Effector memory CD8-positive, alpha-beta T cell (primary cell): ENCODE results near the gene EPHB1.

Experiments used
- ATAC-seq: fragments of 150-1000 bp; cut with Tn5 transposase; replicated peaks from 2 replicates; pipeline ENCODE4 v1.10.0; 2021; ENCODE audit warnings: mild to moderate bottlenecking, moderate library complexity
- DNase-seq, 3 experiments: peaks; one replicate each; pipeline ENCODE4 v3.0.0; 2021
- H3K27ac Mint-ChIP-seq, 2 donors: one replicate each; pipeline ENCODE4 v1.8.0; 2022; ENCODE audit warnings: mild to moderate bottlenecking in 2 of 2, mixed read lengths in 2 of 2, moderate library complexity in 2 of 2
- H3K27me3 Mint-ChIP-seq, 2 donors: one replicate each; pipeline ENCODE4 v1.8.0; 2022; ENCODE audit warnings: mixed read lengths in 2 of 2
- H3K36me3 Mint-ChIP-seq: one replicate; pipeline ENCODE4 v1.8.0; 2022; ENCODE audit warnings: mild to moderate bottlenecking, moderate library complexity, mixed read lengths; ENCODE audit not compliant: insufficient read depth
- H3K4me1 Mint-ChIP-seq, 2 donors: one replicate each; pipeline ENCODE4 v1.8.0; 2022; ENCODE audit warnings: low read depth in 2 of 2, mixed read lengths in 2 of 2
- H3K4me3 Mint-ChIP-seq, 2 donors: one replicate each; pipeline ENCODE4 v1.8.0; 2022; ENCODE audit warnings: mild to moderate bottlenecking in 2 of 2, mixed read lengths in 2 of 2, moderate library complexity in 2 of 2
- H3K9me3 Mint-ChIP-seq, 2 donors: one replicate each; pipeline ENCODE4 v1.8.0; 2022; ENCODE audit warnings: mixed read lengths in 2 of 2

Gene EPHB1

GRCh38 chr3:135246027-135246426, 451.0 kb downstream of the EPHB1 start:
- ATAC-seq (no peak), DNase-seq (no peak)
- Mint-ChIP-seq H3K36me3 (no peaks in the 10 kb centered on the region), H3K4me1 (no peaks in the 10 kb centered on the region), H3K4me3 (no peak overlapping the region), H3K9me3 (no peaks in the 10 kb centered on the region), H3K27ac (no peak overlapping the region), H3K27me3 (no peaks in the 10 kb centered on the region)

- no peak for DNase-seq
- no peak overlapping the region for H3K27ac Mint-ChIP-seq
- peaks cover 0 to 2% of the 10 kb centered on the region in 2 donors for H3K4me1 Mint-ChIP-seq
- no peak overlapping the region for H3K4me3 Mint-ChIP-seq
- H3K9me3 Mint-ChIP-seq, result no peaks in the 10 kb centered on the region
- no peaks in the 10 kb centered on the region for H3K27me3 Mint-ChIP-seq
- no peak for ATAC-seq
- H3K36me3 Mint-ChIP-seq, result no peaks in the 10 kb centered on the region
Measured at GRCh38 chr3:135248213-135248612, 453.2 kb downstream of the EPHB1 start.

GRCh38 chr3:135249186-135249585, 454.1 kb downstream of the EPHB1 start:
- DNase-seq (no peak), ATAC-seq (no peak)
- Mint-ChIP-seq H3K36me3 (no peaks in the 10 kb centered on the region), H3K4me1 (peaks cover 0 to 2% of the 10 kb centered on the region in 2 donors), H3K9me3 (no peaks in the 10 kb centered on the region), H3K27ac (no peak overlapping the region), H3K27me3 (no peaks in the 10 kb centered on the region), H3K4me3 (no peak overlapping the region)

- no peak for DNase-seq
- no peak for ATAC-seq
- peaks cover 0 to 10% of the 10 kb centered on the region in 2 donors for H3K27me3 Mint-ChIP-seq
- peaks cover 8 to 16% of the 10 kb centered on the region in 2 donors for H3K9me3 Mint-ChIP-seq
- H3K27ac Mint-ChIP-seq, result no peak overlapping the region
- no peak overlapping the region for H3K4me3 Mint-ChIP-seq
- H3K4me1 Mint-ChIP-seq, result no peaks in the 10 kb centered on the region
- no peaks in the 10 kb centered on the region for H3K36me3 Mint-ChIP-seq
Measured at GRCh38 chr3:135258916-135259315, 463.9 kb downstream of the EPHB1 start.

- Mint-ChIP-seq H3K27ac (no peak overlapping the region), H3K4me3 (no peak overlapping the region), H3K4me1 (no peaks in the 10 kb centered on the region), H3K9me3 (peaks cover 8 to 22% of the 10 kb centered on the region in 2 donors), H3K27me3 (peaks cover 0 to 10% of the 10 kb centered on the region in 2 donors), H3K36me3 (no peaks in the 10 kb centered on the region)
- ATAC-seq, result no peak
- DNase-seq, result no peak
Measured at GRCh38 chr3:135260025-135260424, 465.0 kb downstream of the EPHB1 start.

GRCh38 chr3:135261214-135261775, 466.2 kb downstream of the EPHB1 start:
- no peak for ATAC-seq
- no peak for DNase-seq
- H3K36me3 Mint-ChIP-seq, result no peaks in the 10 kb centered on the region
- no peak overlapping the region for H3K27ac Mint-ChIP-seq
- peaks cover 15 to 29% of the 10 kb centered on the region in 2 donors for H3K9me3 Mint-ChIP-seq
- H3K4me3 Mint-ChIP-seq, result no peak overlapping the region
- peaks cover 0 to 10% of the 10 kb centered on the region in 2 donors for H3K27me3 Mint-ChIP-seq
- no peaks in the 10 kb centered on the region for H3K4me1 Mint-ChIP-seq

GRCh38 chr3:135261916-135262315, 466.9 kb downstream of the EPHB1 start:
- no peak for DNase-seq
- no peaks in the 10 kb centered on the region for H3K4me1 Mint-ChIP-seq
- no peak overlapping the region for H3K4me3 Mint-ChIP-seq
- H3K36me3 Mint-ChIP-seq, result no peaks in the 10 kb centered on the region
- no peak overlapping the region for H3K27ac Mint-ChIP-seq
- H3K9me3 Mint-ChIP-seq, result peaks cover 15 to 29% of the 10 kb centered on the region in 2 donors
- no peak for ATAC-seq
- peaks cover 0 to 10% of the 10 kb centered on the region in 2 donors for H3K27me3 Mint-ChIP-seq

- Mint-ChIP-seq H3K27ac (no peak overlapping the region), H3K9me3 (peaks cover 15 to 29% of the 10 kb centered on the region in 2 donors), H3K4me1 (no peaks in the 10 kb centered on the region), H3K4me3 (no peak overlapping the region), H3K27me3 (peaks cover 0 to 10% of the 10 kb centered on the region in 2 donors), H3K36me3 (no peaks in the 10 kb centered on the region)
- ATAC-seq (no peak), DNase-seq (no peak)
Measured at GRCh38 chr3:135262441-135262840, 467.4 kb downstream of the EPHB1 start.

- Mint-ChIP-seq H3K27ac (no peak overlapping the region), H3K9me3 (peaks cover 15 to 29% of the 10 kb centered on the region in 2 donors), H3K4me1 (no peaks in the 10 kb centered on the region), H3K4me3 (no peak overlapping the region), H3K36me3 (no peaks in the 10 kb centered on the region), H3K27me3 (peaks cover 0 to 10% of the 10 kb centered on the region in 2 donors)
- no peak for ATAC-seq
- DNase-seq, result no peak
Measured at GRCh38 chr3:135263331-135263730, 468.3 kb downstream of the EPHB1 start.

GRCh38 chr3:135267487-135267886, 472.4 kb downstream of the EPHB1 start:
- Mint-ChIP-seq H3K27ac (no peak overlapping the region), H3K36me3 (no peaks in the 10 kb centered on the region), H3K4me3 (no peak overlapping the region), H3K9me3 (peaks cover 16 to 29% of the 10 kb centered on the region in 2 donors), H3K27me3 (peaks cover 0 to 9% of the 10 kb centered on the region in 2 donors), H3K4me1 (no peaks in the 10 kb centered on the region)
- no peak for ATAC-seq
- DNase-seq, result no peak

GRCh38 chr3:135268941-135269532, 474.0 kb downstream of the EPHB1 start:
- Mint-ChIP-seq H3K4me3 (no peak overlapping the region), H3K27me3 (no peaks in the 10 kb centered on the region), H3K4me1 (no peaks in the 10 kb centered on the region), H3K36me3 (no peaks in the 10 kb centered on the region), H3K9me3 (peaks cover 12 to 18% of the 10 kb centered on the region in 2 donors), H3K27ac (no peak overlapping the region)
- ATAC-seq (no peak), DNase-seq (no peak)

- no peaks in the 10 kb centered on the region for H3K27me3 Mint-ChIP-seq
- no peak overlapping the region for H3K4me3 Mint-ChIP-seq
- H3K36me3 Mint-ChIP-seq, result no peaks in the 10 kb centered on the region
- H3K9me3 Mint-ChIP-seq, result peaks cover 0 to 3% of the 10 kb centered on the region in 2 donors
- no peak for ATAC-seq
- H3K4me1 Mint-ChIP-seq, result no peaks in the 10 kb centered on the region
- DNase-seq, result no peak
- no peak overlapping the region for H3K27ac Mint-ChIP-seq
Measured at GRCh38 chr3:135271177-135272025, 476.3 kb downstream of the EPHB1 start.

- Mint-ChIP-seq H3K27me3 (no peaks in the 10 kb centered on the region), H3K27ac (no peak overlapping the region), H3K36me3 (no peaks in the 10 kb centered on the region), H3K4me3 (no peak overlapping the region), H3K4me1 (no peaks in the 10 kb centered on the region), H3K9me3 (peaks cover 0 to 3% of the 10 kb centered on the region in 2 donors)
- DNase-seq, result no peak
- ATAC-seq, result no peak
Measured at GRCh38 chr3:135272026-135272669, 477.1 kb downstream of the EPHB1 start.
